CD8-positive, alpha-beta memory T cell (primary cell): ENCODE measurements around the gene OR12D3. TPM values are rescaled to one million over a fixed set of nuclear protein-coding genes. Genes with fewer than 3 reads are reported as not detected.

Source experiments
- CTCF ChIA-PET: fragments of 350-600 bp; sonication (Branson Sonifier 250); formaldehyde crosslinking; loops from one replicate; lab custom pipeline; 2021; ENCODE audit warnings: antibody characterized with exemption; lab: Charles Lee
- POLR2A ChIA-PET: fragments of 350-600 bp; sonication (Branson Sonifier 250); formaldehyde crosslinking; loops from one replicate; lab custom pipeline; 2021; ENCODE audit warnings: antibody characterized with exemption; lab: Charles Lee
- DNase-seq, 5 donors: peaks; one replicate each; pipeline versions ENCODE4 v3.0.0 to v3.0.0-alpha.2; 2020 to 2022; ENCODE audit warnings: mixed read lengths in 1 of 5
- H3K27ac ChIP-seq: one replicate; pipeline ENCODE4 v1.7.0; 2013; ENCODE audit warnings: low read depth, mild to moderate bottlenecking, low read length, moderate library complexity
- H3K27me3 ChIP-seq: 2 replicates; pipeline ENCODE4 v1.7.0; 2013; ENCODE audit warnings: low read length, mild to moderate bottlenecking; ENCODE audit not compliant: insufficient read depth, poor library complexity, severe bottlenecking
- H3K36me3 ChIP-seq: 2 replicates; pipeline ENCODE4 v1.7.0; 2013; ENCODE audit warnings: mild to moderate bottlenecking, low read length, moderate library complexity; ENCODE audit not compliant: insufficient read depth
- H3K4me1 ChIP-seq: 2 replicates; pipeline ENCODE4 v1.7.0; 2013; ENCODE audit warnings: mild to moderate bottlenecking, low read length, moderate library complexity; ENCODE audit not compliant: insufficient read depth
- H3K4me3 ChIP-seq: 2 replicates; pipeline ENCODE4 v1.7.0; 2013; ENCODE audit warnings: mild to moderate bottlenecking, low read length
- H3K9me3 ChIP-seq: 2 replicates; pipeline ENCODE4 v1.7.0; 2013; ENCODE audit warnings: mild to moderate bottlenecking, low read length
- H3K27ac Mint-ChIP-seq, 8 donors: one replicate each; pipeline ENCODE4 v1.8.0; 2020 to 2021; ENCODE audit warnings: mixed read lengths in 8 of 8, mild to moderate bottlenecking in 6 of 8, inconsistent platforms in 3 of 8, moderate library complexity in 3 of 8
- H3K27me3 Mint-ChIP-seq, 2 donors: one replicate each; pipeline ENCODE4 v1.8.0; 2020 to 2021; ENCODE audit warnings: mixed read lengths in 2 of 2, mild to moderate bottlenecking in 1 of 2, moderate library complexity in 1 of 2
- H3K36me3 Mint-ChIP-seq, 3 donors: one replicate each; pipeline ENCODE4 v1.8.0; 2020 to 2021; ENCODE audit warnings: mixed read lengths in 3 of 3, inconsistent platforms in 1 of 3, mild to moderate bottlenecking in 1 of 3
- H3K4me1 Mint-ChIP-seq, 3 donors: one replicate each; pipeline ENCODE4 v1.8.0; 2020 to 2021; ENCODE audit warnings: mixed read lengths in 3 of 3, inconsistent platforms in 1 of 3, mild to moderate bottlenecking in 1 of 3
- H3K4me3 Mint-ChIP-seq, 7 donors: one replicate each; pipeline ENCODE4 v1.8.0; 2020 to 2021; ENCODE audit warnings: mixed read lengths in 7 of 7, mild to moderate bottlenecking in 6 of 7, moderate library complexity in 4 of 7, inconsistent platforms in 2 of 7
- H3K9me3 Mint-ChIP-seq, 5 donors: one replicate each; pipeline ENCODE4 v1.8.0; 2020 to 2022; ENCODE audit warnings: mixed read lengths in 5 of 5, mild to moderate bottlenecking in 3 of 5, moderate library complexity in 2 of 5, inconsistent platforms in 1 of 5
- polyA plus RNA-seq: library from polyadenylated mRNA; unstranded; fragments of 300-500 nt; fragmentation: Illumina TruSeq; gene quantifications from one replicate; pipeline ENCODE4 v1.2.3, GENCODE V29; 2021
- total RNA-seq, 2 experiments: library from RNA; stranded (reverse); gene quantifications; one replicate each; pipeline ENCODE4 v1.2.3, GENCODE V29; 2021

The OR12D3 gene
- total and polyA plus RNA-seq, 3 experiments from 2014 or later: not detected

DNA sequence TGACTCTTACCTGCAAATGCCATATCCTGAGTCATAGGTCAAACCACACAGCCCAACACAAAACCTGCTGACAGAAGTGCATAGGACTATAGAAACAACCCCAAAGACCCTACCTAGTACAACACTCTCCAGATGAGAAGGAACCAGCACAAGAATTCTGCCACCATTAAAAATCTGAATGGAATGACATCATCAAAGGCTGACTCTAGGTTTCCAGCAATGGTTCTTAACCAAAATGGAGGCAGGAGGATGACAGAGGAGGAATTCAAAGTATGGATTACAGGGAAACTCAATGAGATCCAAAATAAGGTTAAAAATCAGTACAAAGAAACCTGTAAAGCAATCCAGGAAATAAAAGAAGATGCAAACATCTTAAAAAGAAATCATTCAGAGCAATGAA lies 42.4 kb downstream of the OR12D3 start:
- CTCF ChIA-PET: no interaction called here
- no peaks in the 10 kb centered on the region for H3K36me3 ChIP-seq

DNA sequence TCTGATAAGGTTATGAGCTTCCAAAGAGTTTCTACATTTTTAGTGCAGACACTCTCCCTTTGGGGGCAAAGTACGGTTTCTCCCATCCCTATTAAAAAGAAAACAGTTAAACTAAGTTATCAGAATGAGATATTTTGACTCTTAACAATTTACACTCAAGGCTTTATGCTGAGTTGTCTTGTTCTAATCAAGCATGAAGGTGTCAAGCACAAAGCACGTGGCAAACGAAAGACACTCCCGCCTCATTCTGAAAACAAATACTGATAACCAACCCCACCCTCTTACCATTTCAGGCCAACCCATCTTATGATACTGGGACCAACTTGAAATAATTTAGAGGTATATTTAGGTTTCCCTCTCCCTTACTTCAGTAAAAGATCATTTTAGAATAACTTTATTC lies 49.3 kb downstream of the OR12D3 start:
- H3K4me3 Mint-ChIP-seq: no peak overlapping the region
- no peaks in the 10 kb centered on the region for H3K4me1 Mint-ChIP-seq
- no peaks in the 10 kb centered on the region for H3K36me3 Mint-ChIP-seq
- H3K27me3 Mint-ChIP-seq: peaks cover 12 to 68% of the 10 kb centered on the region in 2 donors
- Histone ChIP-seq H3K4me1 (no peaks in the 10 kb centered on the region), H3K27me3 (no peaks in the 10 kb centered on the region), H3K27ac (no peak overlapping the region), H3K9me3 (no peaks in the 10 kb centered on the region), H3K4me3 (no peak overlapping the region), H3K36me3 (no peaks in the 10 kb centered on the region)
- no peak overlapping the region for H3K27ac Mint-ChIP-seq
- CTCF ChIA-PET: no interaction called here
- POLR2A ChIA-PET: no interaction called here
- DNase-seq: no peak
- H3K9me3 Mint-ChIP-seq: no peaks in the 10 kb centered on the region

More for the DNA sequence above, 42.4 kb downstream of the OR12D3 start:
- Mint-ChIP-seq H3K4me3 (no peak overlapping the region), H3K4me1 (no peaks in the 10 kb centered on the region), H3K27me3 (peaks cover 17 to 58% of the 10 kb centered on the region in 2 donors), H3K27ac (no peak overlapping the region), H3K36me3 (no peaks in the 10 kb centered on the region), H3K9me3 (peaks cover 0 to 8% (median 0%) of the 10 kb centered on the region in 5 donors)
- POLR2A ChIA-PET: no interaction called here
- no peak overlapping the region for H3K27ac ChIP-seq
- no peaks in the 10 kb centered on the region for H3K9me3 ChIP-seq
- peaks cover 4% of the 10 kb centered on the region for H3K27me3 ChIP-seq
- H3K4me1 ChIP-seq: no peaks in the 10 kb centered on the region
- no peak overlapping the region for H3K4me3 ChIP-seq
- DNase-seq: no peak

Other genes starting within 250 kb of the OR12D3 start
- not detected for gene OR2J2, start 204.4 kb downstream of the OR12D3 start, total RNA-seq
- not detected for gene OR2J2, start 204.4 kb downstream of the OR12D3 start, polyA plus RNA-seq
- not detected for gene OR14J1, start 73.6 kb downstream of the OR12D3 start, total RNA-seq
- gene OR14J1, start 73.6 kb downstream of the OR12D3 start, polyA plus RNA-seq: not detected
- not detected for gene OR5V1, start 6.4 kb downstream of the OR12D3 start, total RNA-seq
- not detected for gene OR5V1, start 6.4 kb downstream of the OR12D3 start, polyA plus RNA-seq
- not detected for gene OR12D2, start 20.3 kb upstream of the OR12D3 start, total RNA-seq
- gene OR12D2, start 20.3 kb upstream of the OR12D3 start, polyA plus RNA-seq: not detected
- gene OR12D1, start 39.6 kb upstream of the OR12D3 start, total RNA-seq: not detected
- not detected for gene OR12D1, start 39.6 kb upstream of the OR12D3 start, polyA plus RNA-seq
- gene OR10C1, start 64.0 kb upstream of the OR12D3 start, total RNA-seq: not detected
- gene OR10C1, start 64.0 kb upstream of the OR12D3 start, polyA plus RNA-seq: not detected
- gene OR11A1, start 81.8 kb upstream of the OR12D3 start, total RNA-seq: not detected
- gene OR11A1, start 81.8 kb upstream of the OR12D3 start, polyA plus RNA-seq: not detected
- not detected for gene OR2H1, start 81.9 kb upstream of the OR12D3 start, total RNA-seq
- not detected for gene OR2H1, start 81.9 kb upstream of the OR12D3 start, polyA plus RNA-seq
- gene MAS1L, start 112.7 kb upstream of the OR12D3 start, total RNA-seq: not detected
- gene MAS1L, start 112.7 kb upstream of the OR12D3 start, polyA plus RNA-seq: not detected
- 1 to 10 TPM; 2.5 to 2.6 TPM for gene UBD, start 184.4 kb upstream of the OR12D3 start, total RNA-seq
- not detected for gene UBD, start 184.4 kb upstream of the OR12D3 start, polyA plus RNA-seq
- gene OR2H2, start 209.8 kb upstream of the OR12D3 start, total RNA-seq: not detected
- not detected for gene OR2H2, start 209.8 kb upstream of the OR12D3 start, polyA plus RNA-seq